Measurements from ENCODE around the gene JPH3.

The JPH3 gene

DNA sequence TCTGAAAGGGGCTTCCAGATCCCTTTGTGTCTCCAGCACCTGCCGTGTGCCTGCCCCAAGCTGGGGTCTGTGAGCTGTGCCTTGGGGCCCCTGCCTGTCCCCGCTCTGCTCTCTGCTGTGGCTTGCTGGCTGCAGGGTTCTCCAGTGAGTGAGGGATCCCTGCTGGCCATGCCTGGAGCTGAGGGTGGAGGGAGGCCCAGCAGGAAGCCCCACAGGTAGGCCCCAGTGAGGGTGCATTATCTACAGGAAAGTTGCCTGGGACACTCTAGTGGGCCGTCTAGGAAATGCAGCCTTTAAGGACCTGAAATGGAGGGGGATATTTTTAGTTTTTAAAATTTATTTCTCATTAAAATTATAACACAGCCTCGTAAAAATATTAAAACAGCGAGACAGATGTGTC lies 50.9 kb downstream of the JPH3 start:
- DNase-seq (ENCODE audit: low read depth, low spot score): no peak

DNA sequence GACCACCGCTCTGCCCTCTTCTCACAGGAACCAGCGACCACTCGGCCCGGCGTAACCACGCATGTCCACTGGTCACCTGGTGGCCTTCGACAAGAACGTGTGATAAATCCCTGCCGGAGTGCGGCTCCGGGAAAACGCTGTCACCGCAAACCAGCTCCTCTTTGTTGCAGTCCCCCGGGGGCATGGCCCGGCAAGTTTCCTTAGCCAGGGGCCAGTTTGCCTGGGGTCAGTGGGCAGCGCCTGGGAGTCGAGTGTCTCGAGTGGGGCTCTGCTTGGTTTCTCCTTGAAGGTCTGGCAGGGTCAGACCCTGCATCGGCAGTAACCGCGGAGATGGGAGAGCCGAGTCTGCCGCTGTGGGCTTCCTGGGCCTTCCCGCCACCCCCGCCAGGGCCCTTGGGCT lies 52.5 kb downstream of the JPH3 start:
- no peak for DNase-seq (ENCODE audit: low read depth, low spot score)

DNA sequence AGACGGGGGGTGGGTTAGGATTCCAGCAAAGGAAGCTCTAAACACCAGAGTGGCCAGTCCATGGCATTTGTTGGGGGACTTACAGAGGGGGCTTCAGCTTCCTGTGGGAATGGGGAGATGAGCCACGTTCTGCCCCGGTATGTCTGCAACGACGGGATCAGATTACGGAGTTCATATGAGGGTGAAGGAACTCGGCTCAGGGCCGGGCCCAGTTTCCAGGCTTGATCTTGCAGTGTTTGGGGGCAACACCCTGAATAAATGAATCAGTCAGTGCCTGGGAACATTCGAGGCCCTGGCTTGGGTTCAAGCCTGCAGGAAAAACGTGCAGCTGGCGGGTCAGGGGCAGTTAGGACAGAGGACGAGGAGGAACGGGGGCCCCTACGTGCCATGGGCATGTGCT lies 54.0 kb downstream of the JPH3 start:
- DNase-seq (ENCODE audit: low read depth, low spot score): no peak

DNA sequence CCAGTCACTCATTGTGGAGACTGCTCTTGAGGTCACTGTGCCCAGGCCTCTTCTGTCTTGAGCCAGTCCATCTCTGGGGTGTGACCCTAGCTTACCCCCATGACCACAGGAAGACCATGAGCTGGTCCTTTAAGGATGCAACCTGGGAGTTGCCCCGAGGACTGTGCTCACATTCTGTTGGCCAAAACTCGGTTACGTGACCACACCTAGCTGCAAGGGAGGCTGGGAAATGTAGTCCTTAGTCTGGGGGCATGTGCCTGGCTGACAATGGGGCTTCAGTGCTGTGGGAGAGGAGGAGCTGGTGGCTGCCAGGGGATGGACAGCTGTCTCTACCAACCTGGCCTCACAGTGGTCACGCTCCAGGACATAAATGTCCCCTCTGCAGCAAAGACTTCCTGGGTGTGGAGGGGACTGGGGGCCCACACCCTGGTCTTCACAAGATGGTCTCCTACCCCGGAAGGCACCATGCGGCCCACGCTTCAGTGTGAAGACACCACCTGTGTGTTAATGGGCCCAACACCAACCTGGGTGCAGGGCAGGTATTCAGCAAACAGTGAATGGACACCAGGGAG lies 55.4 kb downstream of the JPH3 start:
- DNase-seq (ENCODE audit: low read depth, low spot score): peak; percentile 67

DNA sequence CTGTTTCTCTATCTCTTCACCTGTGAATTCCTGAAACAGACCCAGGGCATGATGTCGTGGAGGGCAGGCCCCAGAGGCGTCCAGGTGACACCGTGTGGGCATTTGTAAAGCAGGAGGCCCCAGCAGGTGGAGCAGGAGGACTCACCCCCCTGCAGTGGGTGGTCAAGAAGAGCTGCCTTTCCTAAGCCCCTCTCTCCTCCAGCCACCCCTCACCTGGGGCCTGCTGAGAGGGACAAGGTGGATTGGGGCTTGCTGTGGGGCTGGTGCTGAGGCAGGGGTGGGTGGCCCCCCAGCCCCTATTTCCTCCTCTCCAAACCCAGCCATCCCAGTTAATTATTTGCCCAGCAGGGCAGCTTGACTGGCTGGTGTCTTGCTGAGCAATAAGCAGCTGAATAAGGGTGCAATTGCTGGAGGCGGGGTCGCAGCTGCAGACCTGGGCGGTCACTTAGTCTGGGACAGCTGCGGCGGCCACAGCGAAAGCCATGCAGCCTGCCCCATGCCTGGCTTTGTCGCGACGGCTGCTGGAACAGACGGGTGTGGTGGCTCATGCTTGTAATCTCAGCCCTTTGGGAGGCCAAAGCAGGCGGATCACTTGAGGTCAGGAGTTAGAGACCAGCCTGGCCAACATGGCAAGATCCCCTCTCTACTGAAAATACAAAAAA lies 56.4 kb downstream of the JPH3 start:
- DNase-seq (ENCODE audit: low read depth, low spot score): no peak

DNA sequence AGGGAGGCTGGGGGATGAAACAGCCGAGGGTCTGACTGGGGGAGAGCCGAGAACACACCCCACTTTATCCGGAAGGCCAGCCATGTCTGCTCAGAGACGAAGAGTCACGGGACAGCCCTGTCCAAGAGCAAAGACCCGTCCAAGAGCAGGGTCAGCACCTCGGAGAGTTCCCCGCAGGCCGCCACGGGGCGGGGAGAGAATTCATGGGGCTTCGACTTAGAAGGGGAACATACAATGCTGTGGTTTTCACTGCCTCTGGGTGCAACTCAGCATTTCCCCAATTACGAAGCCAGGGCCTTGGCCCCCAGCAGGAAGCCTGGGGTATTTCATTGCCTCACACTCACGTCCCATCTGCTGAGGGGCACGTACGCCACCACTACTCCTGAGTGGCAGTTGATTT lies 59.3 kb downstream of the JPH3 start:
- DNase-seq (ENCODE audit: low read depth, low spot score): peak; percentile 84

DNA sequence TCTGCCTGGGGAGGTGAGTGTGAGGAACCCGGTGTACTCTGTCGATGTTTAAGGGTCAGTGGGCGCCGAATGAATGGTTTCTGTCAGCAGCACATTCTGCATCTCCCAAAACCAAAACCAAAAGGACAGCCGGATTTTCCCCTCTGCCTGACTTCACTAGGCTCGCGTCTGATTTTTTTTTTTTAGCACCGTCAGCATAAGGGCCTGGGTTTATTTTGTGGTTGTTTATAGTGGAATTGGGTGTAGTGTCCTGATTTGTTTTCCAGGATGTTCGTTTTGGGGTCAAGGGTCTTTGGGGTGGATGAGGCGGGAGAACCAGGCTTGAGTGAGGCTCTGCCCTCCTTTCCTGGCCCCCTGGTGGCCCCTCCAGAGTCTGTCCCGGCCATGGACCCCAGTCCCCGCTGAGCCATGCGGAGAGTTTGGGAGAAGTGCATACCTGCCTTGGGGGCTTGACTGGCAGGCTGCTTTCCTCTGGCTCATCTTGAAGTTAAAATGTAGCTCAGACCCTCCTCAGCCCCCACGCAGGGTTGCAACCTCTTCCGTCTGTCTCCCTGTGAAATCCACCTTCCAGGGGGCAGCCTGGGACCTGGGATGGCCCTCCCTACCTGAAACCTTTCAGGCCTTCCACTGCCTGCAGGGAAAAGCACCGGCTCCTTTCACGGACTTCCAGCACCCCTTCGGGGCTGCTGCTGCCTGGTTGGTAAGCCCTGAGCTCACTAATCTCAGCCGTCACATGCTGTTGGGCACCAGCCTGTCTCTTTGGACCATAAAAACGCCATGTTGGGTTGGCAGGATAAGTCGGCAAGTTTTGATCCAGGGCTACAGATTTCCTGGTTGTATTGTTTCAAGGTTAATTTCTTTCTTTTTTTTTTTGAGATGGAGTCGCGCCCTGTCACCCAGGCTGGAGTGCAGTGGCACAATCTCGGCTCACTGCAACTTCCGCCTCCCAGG lies 60.2 kb downstream of the JPH3 start:
- peak; percentile 42 for DNase-seq (ENCODE audit: low read depth, low spot score)

DNA sequence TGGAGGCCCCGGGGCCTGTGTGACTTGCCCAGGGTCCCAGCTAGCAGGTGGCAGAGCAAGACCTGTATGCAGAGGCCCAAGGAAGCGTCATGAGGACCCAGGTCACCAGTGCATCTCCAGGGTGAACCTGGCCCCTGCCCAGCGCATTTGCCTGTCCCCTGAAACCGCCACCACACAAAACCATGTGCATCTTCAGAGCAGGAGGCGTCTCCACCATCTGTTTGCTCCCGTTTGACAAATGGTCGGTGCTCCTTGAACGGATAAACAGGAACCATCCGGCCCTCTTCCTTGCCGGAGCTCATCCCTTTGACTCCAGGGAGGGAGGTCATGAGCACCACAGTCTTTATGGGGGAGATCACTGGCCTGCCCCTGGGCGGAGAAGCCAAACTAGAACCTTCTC lies 62.5 kb downstream of the JPH3 start:
- DNase-seq (ENCODE audit: low read depth, low spot score): no peak

DNA sequence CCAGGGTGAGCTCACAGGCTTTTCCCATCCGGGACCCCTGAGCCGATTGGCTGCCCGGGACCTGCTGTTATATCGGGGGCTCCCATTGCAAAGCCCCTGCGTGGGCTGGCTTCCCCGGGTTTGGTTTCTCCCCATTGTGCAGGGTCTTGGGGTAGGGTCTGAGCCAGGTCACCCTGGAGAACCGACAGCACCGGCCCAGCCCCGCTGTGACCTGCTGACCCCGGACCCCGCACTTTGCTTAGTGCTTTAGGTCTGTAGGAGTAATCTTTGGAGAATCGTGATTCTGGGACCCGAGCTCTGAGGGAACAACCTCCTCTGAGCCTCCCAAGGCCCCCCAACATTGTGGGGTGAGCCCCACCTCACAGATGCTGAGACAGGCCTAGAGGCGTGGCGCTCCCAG lies 62.9 kb downstream of the JPH3 start:
- no peak for DNase-seq (ENCODE audit: low read depth, low spot score)

DNA sequence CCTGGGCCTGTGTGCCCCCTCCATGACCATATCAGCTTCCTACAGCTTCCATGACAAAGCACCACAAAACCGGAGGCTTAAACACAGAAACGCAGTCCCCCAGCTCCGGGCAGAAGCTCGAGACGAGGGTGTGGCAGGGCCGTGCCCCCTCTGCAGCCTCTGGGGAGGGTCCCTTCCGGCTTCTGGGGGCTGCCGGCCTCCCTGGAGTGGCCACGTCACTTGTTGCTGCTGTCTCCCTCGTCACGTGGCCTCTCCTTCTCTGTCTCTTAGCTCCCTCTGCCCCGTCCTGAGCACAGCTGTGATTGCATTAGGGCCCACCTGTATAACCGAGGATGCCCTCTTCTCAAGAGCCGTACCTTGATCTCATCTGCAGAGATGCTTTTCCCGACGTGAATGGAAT lies 64.6 kb downstream of the JPH3 start:
- DNase-seq (ENCODE audit: low read depth, low spot score): no peak

DNA sequence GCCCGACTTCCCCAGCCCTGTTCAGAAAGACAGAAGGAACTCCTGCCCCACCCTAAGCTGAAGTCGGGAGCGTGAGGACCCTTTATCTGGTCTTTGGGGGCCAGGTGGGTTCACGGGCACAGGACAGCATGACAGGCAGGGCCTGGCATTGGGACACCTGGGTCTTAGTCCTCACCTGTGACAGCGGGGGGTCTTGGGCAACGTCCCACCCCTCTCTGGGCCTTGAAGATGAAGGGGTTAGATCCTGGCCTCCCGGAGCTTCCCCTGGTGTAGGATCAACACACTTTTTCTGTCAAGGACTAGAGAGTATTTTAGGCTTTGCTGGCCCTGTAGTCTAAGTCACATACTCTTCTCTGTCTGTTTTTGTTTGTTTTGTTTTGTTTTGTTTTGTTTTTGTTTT lies 65.1 kb downstream of the JPH3 start:
- DNase-seq (ENCODE audit: low read depth, low spot score): no peak

DNA sequence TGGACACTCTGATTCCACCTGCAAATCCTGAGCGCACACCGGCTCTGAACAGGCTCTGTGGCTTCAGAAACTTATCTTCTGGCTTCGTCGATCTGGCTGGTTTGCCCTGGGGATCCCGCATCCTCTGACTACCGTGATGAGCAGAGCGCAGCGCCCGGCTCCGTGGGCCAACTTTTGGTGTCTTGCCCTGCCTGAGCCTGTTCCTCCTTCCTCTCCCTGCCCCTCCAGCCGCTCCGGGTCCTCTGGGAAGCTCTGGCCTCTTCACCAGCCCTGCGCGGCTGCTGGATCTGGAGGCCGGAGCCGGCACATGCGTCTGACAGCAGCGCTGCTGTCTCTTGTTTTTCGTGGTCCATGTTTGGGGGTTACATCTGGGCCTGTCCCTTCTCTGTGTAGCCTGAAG lies 65.6 kb downstream of the JPH3 start:
- DNase-seq (ENCODE audit: low read depth, low spot score): no peak

DNA sequence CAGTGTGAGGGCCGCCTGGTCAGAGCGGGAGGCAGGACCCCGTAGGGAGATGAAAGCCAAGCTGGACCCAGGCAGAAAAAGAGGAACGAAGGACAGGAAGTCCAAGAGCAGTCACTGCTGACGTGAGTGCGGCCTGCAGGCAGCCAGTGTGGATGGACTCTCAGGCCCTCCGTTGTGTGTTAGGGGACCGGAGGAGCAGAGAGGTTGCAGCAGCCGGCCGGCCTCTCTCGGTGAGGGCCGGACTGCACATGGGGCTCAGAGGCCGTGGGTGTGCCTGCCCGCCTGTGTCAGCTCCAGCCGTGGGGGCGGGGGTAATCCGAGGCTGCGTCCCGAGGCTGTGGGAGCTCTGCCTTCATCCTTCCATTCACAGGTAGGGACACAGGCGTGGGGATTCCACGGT lies 67.4 kb downstream of the JPH3 start:
- no peak for DNase-seq (ENCODE audit: low read depth, low spot score)

DNA sequence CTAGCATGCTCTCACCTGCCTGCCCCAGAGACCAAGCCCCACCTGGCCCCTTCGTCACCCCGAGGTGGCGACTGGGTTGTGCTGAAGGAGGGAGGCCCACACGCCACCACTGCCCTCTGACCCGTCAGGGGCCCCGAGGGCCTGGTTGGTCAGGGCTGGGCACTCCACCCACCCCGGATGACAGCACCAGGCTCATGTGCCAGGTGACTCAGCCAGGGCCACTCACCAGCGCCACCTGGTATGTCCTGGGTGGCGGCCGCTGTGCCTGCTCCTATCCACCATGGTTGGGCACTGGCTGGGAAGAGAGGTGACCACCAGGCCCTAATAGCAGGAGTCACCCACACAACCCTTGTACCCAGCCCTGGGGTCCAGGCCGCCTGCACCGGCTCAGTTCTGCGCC lies 68.9 kb downstream of the JPH3 start:
- no peak for DNase-seq (ENCODE audit: low read depth, low spot score)

DNA sequence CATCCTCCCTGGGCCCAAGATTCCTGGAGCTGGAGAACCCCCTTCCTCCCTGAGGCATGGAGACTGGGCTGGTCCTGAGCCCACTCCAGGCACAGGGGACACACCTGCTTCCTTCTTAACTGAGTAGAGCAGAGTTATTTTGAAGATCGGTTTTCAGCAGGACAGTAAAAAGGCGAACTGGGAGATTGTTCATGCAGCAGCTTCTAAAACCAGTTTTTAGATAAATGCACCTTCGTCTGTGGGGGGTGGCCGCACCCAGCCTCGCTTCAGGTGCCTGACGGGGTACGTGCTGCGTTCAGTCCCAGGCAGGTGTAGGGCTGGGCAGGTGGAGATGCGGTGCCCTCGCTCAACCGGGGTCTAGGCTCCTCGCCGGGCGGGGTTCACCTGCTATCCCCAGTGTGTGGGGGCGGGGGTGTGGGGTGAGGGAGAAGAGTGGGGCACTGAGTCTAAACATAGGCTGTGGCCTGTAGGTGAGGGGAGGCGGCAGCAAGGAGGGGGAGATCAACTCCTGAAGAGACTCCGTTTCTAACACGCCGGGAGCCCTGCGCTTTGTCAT lies 69.5 kb downstream of the JPH3 start:
- no peak for DNase-seq (ENCODE audit: low read depth, low spot score)

DNA sequence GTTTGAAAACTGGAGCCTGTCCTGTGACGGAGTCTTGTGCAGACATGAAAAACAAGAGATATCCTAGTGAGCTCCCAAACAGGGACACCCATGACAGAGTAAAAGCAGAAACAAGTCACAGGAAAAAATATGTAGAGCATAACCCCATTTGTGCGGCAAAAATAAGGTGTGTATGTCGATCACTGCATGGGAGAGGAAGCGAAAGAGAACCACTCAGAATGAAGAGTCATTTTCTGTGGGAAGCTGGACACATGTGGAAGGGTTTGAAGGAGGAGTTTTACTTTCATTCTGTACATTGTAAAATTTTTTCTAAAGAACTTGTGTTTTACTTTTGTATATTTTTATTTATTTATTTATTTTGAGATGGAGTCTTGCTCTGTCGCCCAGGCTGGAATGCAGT lies 72.1 kb downstream of the JPH3 start:
- DNase-seq (ENCODE audit: low read depth, low spot score): no peak

DNA sequence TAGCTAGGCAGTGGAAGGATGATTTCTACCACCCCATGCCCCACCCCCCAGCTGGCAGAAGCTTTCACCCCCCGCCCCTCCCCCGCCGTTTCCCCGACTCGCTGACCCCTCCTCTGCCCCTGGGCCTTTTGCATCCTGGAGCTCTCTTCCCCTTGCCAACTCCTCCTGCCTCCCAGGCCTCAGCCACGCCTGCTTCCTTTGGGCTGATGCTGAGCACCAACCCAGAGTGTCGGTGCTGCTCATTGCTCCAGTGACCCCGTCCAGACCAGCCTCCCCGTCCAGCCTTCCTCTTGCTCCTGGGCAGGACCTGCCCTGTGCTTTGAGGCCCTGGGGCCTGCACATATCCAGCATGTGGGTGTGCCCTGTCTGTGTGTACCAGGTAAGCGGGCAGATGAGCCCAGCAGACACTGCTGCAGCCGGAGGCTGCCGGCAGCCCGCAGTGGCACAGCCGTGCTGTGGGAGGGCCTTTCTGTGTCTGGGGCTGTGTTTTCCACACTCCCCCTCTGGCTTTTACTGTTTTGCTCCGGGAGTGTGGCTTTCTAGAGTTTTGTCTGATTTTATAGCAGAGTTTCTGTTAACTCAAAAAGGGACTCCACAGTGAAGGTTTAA lies 72.9 kb downstream of the JPH3 start:
- peak; percentile 43 for DNase-seq (ENCODE audit: low read depth, low spot score)

DNA sequence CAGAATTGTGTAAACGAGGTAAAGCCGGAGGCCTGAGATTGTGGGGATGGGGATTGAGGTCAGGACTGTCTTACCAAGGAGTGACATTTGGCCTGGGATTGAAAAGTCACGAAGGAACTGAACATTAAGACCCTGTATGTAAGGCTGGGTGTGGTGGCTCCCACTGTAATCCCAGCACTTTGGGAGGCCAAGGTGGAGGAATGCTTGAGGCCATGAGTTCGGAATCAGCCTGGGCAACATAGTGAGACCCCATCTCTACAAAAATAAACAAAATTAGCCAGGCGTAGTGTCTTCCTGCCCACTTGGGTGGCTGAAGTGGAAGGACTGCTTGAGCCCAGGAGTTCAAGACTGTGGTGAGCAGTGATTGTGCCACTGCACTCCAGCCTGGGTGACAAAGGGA lies 75.5 kb downstream of the JPH3 start:
- no peak for DNase-seq (ENCODE audit: low read depth, low spot score)

DNA sequence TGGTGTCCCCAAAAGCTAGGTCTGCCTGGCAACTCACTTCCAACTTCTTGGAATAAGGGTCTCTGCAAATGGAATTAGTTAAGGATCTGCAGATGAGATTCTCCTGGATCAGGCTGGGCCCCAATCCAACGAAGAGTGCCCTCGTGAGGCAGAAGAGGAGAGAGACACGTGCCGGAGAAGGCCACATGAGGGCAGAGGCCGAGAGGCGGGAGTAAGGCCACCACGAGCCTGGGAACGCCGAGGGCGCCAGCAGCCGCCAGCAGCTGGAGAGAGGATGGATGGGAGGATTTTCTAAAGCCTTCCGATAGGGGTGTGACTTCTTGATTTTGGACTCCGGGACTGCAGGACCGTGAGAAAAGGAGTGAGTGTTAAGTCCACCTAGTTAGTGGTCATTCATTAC lies 76.3 kb downstream of the JPH3 start:
- peak; percentile 84 for DNase-seq (ENCODE audit: low read depth, low spot score)

DNA sequence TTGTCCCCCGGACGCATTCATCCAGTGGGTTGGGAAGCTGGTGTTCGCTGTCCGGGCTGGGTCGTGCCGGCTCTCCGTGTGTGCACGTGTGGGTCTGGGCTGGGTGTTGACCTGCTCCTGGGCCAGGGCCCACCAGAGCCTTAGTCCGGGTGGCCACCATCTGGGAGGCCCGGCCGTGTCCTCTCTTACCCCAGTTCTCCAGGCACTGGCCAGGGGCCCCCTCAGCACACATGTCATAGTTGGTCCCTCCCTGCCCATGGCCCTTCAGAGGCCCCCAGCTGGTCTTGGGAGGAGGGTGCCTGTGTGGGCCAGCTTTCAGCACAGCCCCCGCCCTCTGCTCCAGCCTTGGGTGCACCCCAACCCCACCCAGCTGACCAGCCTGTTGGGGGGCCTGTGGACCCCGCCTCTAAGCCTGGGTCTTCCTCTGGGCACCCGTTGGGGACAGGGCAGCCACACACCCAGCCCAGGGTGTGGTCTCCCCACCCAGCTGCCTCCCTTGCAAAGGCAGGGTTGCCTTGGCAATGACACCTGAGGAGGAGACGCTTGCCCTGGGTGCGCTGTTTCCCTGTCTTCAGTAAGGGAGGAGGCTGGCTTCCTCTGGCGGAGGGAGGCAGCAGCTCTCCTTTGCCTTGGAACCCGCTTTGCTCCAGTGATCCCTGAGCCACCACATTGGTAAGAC lies 77.4 kb downstream of the JPH3 start:
- no peak for DNase-seq (ENCODE audit: low read depth, low spot score)

DNA sequence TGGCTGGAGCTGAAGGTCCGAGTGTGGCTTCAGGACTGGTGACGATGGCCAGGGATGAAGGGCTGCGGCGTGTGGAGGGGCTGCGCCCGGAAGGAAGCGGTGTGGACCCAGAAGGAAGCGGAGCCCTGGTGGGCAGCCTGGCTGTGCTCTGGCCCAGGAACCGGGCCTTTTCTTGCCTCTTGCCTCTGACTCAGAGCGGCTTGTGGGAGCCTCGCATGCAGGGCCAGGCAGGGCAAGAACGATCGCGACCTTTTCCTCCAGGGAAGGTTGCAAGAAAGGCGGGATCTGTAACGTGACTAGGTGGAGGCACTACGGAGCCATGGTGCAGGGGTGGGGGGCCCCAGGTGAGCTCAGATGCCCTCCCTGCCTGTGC lies 78.0 kb downstream of the JPH3 start:
- DNase-seq (ENCODE audit: low read depth, low spot score): no peak

Data from ELF-1 (cell line).